HG02759 (cell line): ENCODE measurements around the gene RPL22L1.
"Not testable (repeated sequence)": the region's sequence is repeated elsewhere in the genome, so short reads cannot be mapped to it uniquely, and the experiment has no call there.

Experiments
- ATAC-seq: cut with Tn5 transposase; IDR thresholded peaks from one replicate; pipeline ENCODE4 v1.9.1; 2021; ENCODE audit warnings: mild to moderate bottlenecking, moderate library complexity; ENCODE audit not compliant: unreplicated experiment

Gene RPL22L1

DNA sequence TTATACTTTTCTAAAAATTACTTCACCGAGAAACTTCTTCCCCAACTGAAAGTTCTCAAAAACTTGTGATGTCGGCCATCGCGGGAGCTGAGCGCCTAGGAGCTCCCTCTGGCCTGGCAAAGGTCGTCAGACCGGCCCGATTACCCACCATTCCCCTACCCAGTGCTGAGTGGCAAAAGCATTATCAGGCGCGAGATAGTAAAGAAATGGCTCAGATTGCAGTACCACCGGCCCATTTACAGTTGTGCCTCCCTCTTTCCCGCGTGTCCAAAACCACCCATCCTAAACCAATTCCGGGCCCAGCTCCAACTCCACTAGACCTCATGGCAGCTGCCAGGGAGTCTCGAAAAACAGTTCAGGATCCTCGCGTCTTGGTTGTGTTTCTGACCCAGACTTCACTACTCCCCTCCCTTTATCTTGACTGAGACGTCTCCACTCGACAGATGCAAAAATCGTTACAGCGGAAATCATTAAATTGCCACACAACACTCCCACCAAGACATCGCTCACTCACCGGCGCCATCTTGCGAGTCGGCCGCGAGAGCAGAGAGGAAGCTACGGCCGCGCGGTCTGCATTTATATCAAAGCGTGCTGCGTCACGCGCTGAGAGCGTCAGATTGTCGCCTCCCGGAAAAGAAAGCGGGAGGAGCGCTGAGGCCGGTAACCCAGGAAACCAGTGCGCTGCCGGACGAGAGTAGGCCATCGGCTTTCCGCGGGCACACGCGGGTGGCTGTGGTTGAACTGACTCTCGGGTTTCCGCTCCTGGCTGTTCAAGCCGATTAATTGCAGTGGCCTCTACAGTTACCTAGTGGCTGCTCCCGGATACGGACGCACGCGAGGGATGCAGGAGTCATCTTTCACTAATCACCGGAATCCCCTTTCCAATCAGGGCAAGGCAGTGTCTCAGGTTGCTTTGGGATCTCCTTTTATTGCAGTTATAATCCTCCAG, at the start of gene RPL22L1:
TSS of gene RPL22L1 (minus strand) at position 551 of the 949 bp plus-strand sequence. CDS start at position 523, 28 bp downstream.
- peak; percentile 98 for ATAC-seq

GRCh38 chr3:170918715-170919114, 48.7 kb upstream of the RPL22L1 start:
- ATAC-seq, result no peak

DNA sequence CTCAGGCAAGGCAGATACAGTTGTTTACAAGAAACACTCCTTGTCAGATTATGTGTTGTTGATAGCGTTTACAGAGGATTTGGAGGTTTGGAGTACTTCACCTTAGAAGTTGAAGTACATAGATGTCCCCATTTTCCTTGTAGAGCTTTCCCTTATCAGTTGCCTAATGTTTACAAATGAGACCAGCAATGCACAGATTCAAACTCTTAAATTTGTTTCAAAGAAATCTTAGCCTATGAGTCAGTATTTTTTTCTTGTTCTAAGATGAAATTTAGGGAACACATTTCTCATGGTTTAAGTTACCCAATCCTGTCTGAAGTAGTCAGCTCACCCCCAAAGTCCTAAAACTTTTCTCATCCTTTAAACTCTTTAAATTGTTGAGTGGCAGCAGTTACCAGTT, 44.7 kb upstream of the RPL22L1 start:
- ATAC-seq, result no peak

DNA sequence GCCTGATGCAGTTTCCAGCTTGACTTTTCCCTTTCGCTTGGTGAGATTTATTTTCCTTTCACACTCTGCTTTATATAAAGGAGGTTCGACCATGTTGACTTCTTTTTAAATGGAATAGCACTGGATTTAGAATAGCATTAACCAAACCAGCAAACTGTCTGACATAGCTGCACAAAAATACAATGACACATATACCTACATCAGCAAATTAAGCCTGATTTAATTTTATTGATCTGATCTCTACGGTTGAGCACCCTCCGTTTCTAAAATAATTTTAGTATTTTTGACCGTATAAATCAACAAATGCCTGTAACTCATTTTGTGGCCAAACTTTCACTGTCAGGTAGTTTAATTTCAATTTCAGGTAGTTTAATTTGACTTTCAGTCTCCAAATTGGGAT, 44.2 kb upstream of the RPL22L1 start:
- ATAC-seq, result no peak

GRCh38 chr3:170911051-170911450, 41.1 kb upstream of the RPL22L1 start:
- ATAC-seq, result no peak

GRCh38 chr3:170910542-170910941, 40.5 kb upstream of the RPL22L1 start:
- no peak for ATAC-seq

DNA sequence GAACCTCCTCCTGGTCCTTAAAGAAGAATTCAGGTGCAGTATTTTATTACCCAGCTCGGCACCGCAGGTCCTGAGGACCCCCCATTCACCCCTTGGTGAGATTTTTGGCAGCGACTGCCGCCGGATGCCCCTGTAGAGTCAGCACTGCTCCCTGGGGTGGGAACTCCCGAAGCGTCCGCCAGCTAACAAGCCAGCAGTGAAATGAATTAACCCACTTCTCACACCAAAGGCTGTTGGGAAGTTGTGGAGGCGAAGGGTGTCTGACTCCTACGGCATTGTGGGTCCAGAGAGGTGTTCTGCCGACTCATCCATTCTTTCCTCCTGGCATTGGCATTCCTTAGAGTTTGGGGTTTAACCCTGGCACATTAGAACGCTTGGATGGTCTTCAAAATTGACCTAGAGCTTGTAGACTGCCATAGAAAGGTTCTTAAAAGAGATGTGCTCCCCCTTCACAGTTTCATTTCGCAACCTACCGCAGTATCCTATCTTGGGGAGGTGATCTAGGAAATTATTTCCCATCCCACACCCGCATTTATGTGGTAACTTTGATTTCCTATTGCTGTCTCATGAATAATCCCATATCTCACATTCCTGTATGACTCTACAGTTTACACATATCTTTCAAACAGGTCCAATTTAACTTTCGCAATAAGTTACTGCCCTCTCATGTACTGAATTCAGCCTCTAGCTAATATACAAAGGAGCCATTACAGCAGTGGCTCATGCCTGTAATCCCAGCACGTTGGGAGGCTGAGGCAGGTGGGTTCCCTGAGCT, 39.3 kb upstream of the RPL22L1 start:
- no peak for ATAC-seq

DNA sequence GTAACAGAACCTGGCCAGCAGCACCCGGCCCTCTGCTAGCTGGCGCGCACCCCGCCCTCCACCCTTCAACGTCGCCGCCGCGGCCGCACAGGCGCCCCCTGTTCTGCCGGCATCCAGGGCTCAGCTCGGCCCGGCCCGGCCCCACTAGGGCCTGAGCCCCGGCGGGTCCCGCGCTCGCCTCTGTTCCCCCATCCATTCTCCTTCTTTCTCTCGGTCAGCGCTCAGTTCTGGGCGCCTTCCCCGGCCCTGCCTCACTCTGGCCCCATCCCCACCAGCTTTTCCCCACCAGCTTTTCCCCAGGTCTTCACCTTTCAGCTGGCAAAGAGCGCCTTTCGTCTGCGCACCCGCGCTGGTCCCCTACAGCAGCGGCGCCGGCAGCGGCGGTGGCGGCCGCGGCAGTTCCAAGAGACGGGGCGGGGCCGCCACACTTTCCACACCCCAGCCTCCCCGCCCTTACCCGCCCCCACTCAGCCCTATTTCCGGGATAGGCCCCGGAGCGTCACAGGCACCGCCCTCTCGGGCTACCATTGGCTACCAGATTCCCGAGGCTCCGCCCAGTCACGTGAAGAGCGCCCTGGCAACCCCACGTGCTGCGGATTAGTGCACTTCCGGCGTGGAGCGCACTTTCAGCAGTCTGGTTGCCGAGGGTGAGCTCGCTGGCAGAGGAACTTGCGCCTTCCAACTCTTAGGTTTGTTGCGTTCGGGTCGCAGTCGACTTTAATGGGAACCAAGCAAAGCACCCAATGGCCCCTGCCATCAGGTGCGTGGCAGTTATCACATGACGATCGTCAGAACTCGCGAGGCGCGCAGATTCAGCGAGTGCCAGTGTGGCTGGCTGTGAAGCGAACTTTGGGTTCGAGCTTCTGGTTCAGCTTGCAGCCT, 38.5 kb upstream of the RPL22L1 start, which contains the start of gene EIF5A2:
TSS of gene EIF5A2 (minus strand) at position 403 of the 882 bp plus-strand sequence. CDS start 831 bp downstream, outside the sequence.
- peak; percentile 94 for ATAC-seq

GRCh38 chr3:170907637-170908234, 37.7 kb upstream of the RPL22L1 start:
- ATAC-seq, result peak; percentile 6

DNA sequence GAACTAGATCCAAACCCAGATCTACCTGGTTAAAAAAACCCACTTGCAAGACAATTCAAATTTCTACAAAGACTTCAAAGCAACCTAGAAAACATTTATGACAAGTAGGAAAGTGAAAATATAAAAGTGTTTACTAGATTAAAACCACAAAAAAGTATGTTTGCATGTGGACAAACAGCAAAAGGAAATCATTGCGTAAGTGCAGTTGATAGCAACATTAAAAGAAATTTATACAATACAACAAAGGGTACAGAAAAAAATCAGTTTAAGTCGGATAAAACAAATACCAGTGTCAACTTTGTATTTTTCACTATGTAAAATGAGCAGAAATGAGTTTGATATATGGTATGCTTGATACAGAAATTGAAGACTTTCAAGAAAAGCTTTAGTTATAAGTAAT, 35.9 kb upstream of the RPL22L1 start:
- ATAC-seq, result no peak

DNA sequence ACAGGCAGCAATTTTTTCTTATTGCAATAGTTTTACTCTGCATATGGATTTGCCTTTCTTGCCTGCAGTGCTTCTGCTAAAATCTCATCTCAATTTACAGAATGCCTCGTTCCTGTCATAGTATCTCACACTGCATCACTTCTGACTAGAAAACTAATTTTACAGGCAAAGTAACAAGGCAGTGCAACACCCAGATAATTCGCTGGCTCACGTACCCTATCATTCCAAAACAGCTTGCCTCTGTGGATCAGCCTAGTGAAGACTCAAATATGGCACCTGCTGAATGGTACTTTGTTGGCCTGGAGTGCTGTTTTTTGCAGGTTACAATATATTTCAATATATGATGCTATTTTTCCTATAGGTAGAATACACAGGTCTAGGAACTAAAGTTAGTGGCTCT, 33.1 kb upstream of the RPL22L1 start:
- ATAC-seq, result no peak

- no peak for ATAC-seq
These were observed 29.5 kb upstream of the RPL22L1 start for GRCh38 chr3:170899455-170899854.

GRCh38 chr3:170897978-170898377, 28.0 kb upstream of the RPL22L1 start:
- ATAC-seq, result no peak

GRCh38 chr3:170897199-170897598, 27.2 kb upstream of the RPL22L1 start:
- not testable (repeated sequence) for ATAC-seq

DNA sequence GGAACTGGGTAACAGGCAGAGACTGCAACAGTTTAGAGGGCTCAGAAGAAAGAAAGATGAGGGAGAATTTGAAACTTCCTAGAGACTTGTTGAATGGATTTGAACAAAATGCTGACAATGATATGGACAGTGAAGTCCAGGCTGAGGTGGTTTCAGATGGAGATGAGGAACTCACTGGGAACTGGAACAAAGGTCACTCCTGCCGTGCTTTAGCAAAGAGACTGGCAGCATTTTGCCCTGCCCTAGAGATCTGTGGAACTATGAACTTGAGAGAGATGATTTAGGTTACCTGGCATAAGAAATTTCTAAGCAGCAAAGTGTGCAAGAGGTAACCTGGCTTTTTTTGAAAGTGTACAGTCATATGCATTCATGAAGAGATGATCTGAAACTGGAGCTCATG, 26.8 kb upstream of the RPL22L1 start:
- no peak for ATAC-seq

- ATAC-seq, result not testable (repeated sequence)
These were observed 26.3 kb upstream of the RPL22L1 start for GRCh38 chr3:170896333-170896732.

- ATAC-seq, result no peak
These were observed 23.9 kb upstream of the RPL22L1 start for GRCh38 chr3:170893895-170894294.

- ATAC-seq, result no peak
These were observed 19.6 kb upstream of the RPL22L1 start for GRCh38 chr3:170889630-170890029.

GRCh38 chr3:170889132-170889531, 19.1 kb upstream of the RPL22L1 start:
- no peak for ATAC-seq
